T-helper 1 cell (primary cell): ENCODE data around the gene IL5RA.

ENCODE experiments used
- DNase-seq, 5 donors: peaks; one replicate each; pipeline ENCODE4 v3.0.0-alpha.2; 2012 to 2020

Gene IL5RA

DNA sequence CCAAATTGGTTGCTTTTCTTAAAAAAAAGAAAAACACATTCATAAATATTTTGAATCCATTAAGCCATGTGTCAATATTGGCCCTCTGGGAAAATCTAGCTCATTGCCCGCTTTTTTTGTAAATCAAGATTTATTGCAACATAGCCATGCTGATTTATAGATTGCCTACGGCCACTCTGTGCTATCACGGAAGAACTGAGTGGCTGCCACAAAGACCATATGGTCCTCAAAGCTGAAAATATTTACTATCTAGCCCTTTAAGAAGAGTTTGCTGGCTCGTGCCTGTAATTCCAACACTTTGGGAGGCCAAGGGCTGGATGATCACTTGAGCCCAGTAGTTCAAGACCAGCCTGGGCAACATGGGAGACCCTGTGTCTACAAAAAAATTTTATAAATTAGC, 45.9 kb downstream of the IL5RA start:
- no peak for DNase-seq

DNA sequence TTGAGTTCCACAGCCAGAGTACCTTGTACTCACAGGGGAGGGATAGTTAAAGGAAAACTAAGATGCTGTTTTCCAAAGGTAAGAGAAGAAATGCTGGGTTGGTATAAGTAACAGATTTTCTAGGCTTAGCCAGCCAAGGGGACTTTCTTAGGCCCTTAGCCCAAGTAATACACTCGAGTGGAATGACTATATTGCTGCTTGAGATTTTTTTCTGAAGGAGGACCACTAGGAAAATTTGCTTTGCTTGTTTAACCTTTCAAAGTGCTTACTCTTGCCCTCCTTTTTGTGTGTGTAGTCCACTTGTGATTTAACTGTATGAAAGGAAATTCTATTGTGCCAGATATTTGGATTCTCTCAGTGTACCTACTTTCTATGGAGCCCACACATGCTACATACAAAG, 50.5 kb downstream of the IL5RA start:
- DNase-seq: no peak

DNA sequence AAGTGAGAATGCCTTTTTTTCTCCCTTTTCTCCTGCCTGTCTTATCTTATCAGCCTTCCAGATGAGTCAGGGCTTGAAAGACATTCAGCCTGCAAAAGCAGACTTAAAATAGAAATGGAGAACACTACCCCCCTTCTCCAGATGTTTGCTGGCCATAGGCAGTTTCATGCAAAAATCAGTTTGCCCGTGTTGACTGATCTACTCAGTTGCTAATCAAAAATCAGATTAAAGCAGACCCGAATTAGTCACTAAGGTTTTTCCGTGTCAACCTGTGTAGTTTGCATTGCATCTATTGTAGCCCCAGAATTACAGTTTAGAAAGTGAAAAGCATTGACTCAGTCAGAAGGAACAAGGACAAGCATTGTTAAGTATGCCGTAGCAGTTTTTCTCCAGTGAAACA, 56.2 kb downstream of the IL5RA start:
- no peak for DNase-seq

DNA sequence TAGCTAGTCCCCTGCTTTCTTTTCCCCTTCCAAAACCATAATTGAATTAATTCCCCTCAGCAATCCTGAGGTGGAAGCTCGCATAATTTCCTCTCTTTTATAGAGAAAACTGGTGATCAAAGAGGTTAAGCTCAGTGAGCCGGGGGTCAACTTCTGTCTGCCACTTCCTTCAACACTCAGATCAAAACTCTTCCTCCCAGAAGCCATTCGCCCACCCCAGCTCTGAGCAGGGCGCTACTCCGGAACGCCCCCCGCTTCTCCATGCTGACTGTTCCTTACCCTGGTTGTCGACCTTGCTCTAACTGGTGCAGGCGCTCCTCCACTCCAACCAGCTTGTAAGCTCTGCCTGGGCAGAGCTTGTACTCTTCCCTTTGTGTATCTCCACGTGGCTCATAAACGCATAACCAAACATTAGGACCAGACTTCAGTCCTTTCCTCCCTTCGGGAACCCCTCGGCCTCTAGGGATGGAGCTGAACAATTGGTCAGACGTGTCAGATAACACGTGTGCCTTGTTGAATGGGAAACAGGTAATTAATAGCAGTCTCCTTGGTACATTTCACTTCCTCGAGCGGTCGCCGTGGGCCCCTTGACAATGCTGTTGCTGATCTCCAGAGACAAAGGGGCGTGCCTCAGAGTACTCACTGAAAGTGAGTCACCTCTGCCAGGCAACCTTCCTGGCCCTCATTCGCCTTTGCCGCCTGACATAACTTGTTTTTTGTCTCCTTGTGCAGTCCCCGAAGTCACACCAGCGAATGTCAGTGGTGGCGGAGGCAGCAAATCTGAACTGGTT, 71.8 kb downstream of the IL5RA start:
- DNase-seq: no peak

DNA sequence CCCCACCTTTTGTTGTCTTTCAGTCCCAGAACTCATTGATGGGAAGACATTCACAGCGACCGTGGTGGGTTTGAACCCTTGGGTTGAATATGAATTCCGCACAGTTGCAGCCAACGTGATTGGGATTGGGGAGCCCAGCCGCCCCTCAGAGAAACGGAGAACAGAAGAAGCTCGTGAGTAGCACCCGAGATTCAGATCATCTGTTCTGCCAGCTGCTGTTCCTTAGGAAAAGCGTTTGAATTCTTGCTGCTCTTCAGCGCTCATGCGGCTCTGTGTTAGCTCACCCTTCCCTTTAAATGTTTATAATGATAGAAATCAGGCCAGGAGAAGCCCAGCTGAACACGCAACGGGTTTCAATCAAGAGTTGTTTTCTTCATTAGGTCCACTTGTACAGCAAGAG, 73.0 kb downstream of the IL5RA start:
- no peak for DNase-seq

DNA sequence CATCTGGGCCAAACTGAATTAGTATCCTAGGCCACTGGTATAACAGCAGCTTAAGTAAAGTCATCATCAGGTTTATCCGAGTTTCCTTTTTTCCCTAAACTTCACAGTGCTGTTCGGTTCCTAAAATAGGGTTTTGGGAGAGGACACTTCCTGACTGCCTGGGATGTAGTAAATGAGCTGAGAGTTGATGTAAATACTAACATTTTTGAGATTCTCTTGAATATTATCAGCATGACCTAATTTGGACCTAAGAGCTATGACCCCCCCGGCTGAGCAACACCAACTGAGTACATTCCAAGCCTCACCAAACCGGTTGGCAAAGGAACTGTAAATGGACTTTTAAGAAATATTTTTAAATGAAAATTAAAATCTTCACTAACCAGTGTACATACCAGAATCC, 78.8 kb downstream of the IL5RA start:
- no peak for DNase-seq

DNA sequence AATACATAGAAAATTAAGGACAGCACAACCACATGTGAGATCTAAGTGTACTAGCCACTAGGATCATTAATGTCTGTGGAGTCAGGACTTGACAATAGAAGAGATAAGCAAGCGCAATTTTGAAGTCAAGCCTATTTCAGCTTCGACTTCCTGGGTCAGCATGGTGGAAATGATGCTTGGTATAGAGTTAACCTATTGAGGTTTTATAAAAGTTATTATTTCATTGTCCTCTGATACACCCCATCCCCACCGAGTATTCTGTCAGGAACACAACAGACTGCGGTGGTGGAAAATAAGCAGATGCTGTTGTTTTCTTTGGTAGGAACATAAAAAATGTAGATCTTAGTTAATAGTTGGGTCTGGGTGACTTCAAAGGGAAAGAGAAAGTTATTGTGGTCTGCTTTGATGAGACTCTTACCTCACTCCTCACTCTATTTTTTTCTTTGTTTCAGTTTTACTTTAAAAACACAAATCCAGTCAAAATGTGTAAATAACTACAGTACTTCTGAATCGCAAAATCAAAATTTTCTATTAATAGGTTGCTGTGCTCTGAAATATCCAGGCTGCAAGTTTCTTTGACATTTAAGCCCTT, 82.1 kb downstream of the IL5RA start:
- DNase-seq: peak in 1 of 5 donors; percentile 18

DNA sequence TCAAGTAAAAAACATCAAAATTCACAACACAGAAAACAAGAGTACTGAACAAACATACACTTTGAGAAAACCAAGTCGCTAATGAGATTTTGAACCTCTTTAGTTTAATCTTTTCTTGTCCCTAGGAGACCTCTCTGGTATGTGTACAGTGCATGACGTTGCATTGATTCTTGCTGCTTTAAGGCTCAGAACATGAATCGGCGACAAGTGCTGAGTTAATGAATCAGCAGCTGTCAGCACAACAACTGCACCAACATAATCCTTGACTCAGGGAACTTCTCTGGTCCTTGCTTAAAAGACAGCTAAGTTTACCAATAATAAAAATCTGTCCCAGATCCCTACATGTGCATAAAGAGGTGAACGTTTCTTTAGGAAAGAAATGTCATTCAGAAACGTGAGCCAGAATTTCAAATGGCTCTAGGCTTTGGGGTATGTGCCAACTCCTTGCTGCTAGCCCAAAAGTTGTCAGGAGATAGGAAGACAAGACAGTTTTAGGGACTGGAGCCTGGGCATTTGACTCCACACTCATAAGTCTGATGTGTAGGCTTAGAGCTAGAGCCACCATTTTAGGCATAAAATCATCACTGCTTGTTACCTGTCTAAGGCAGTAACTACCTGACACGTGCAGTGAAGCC, 86.9 kb downstream of the IL5RA start:
- DNase-seq: no peak

DNA sequence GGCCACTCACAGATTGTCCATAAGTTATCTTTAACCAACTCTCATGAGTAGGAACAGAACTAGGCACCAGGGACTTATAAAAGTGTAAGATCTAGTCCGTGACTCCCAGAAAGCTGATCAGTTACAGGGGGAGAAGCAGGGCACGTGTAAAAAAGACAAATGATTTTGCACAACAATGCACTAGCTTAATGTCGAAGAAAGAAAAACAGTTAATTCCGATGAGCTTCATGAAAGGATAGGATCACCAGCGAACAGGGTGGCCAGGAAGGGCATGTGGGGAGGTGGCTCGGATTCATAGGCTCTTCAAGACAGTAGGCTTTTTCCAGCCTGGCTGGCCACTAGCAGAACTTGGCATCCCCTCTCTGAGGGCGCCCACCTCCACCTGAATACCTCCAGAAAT, 90.0 kb downstream of the IL5RA start:
- DNase-seq: no peak
